Ovary (tissue), 9 donors: Measurements from ENCODE around the gene TLR4. TPM values are rescaled to one million over a fixed set of nuclear protein-coding genes. Genes with fewer than 3 reads are reported as not detected.

Experiments
- DNase-seq, 5 donors: peaks; one replicate each; pipeline ENCODE4 v3.0.0-alpha.2; 2019 to 2020
- H3K27ac ChIP-seq, 2 donors: fragments of 200-600 bp; one replicate each; pipeline versions ENCODE4 v1.5.1 to v1.8.0; 2019 to 2022
- H3K27me3 ChIP-seq: fragments of 200-600 bp; one replicate; pipeline ENCODE4 v1.8.0; 2022
- H3K36me3 ChIP-seq: fragments of 200-600 bp; sonication (generic); one replicate; pipeline ENCODE4 v1.5.1; 2019
- H3K4me1 ChIP-seq: one replicate; pipeline ENCODE4 v1.8.1; 2013; ENCODE audit warnings: mild to moderate bottlenecking, moderate library complexity; ENCODE audit not compliant: insufficient read depth
- H3K4me3 ChIP-seq: fragments of 200-600 bp; sonication (generic); one replicate; pipeline ENCODE4 v1.5.1; 2017
- H3K9me3 ChIP-seq, 2 donors: fragments of 200-600 bp in 1 of 2; sonication (generic) in 1 of 2; one replicate each; pipeline versions ENCODE4 v1.5.1 to v1.8.1; 2013 to 2019; ENCODE audit warnings: mild to moderate bottlenecking in 1 of 2, moderate library complexity in 1 of 2
- CTCF ChIP-seq, 3 donors: fragments of 450-650 bp in 2 of 3; fragments of 200-600 bp in 1 of 3; IDR thresholded peaks; one replicate each; pipeline versions ENCODE4 v1.5.1 to v1.8.0; 2016 to 2022; ENCODE audit warnings: antibody characterized with exemption in 3 of 3, mild to moderate bottlenecking in 1 of 3
- EP300 ChIP-seq: sonication (generic); formaldehyde crosslinking; IDR thresholded peaks from one replicate; pipeline ENCODE4 v1.6.1; 2017; ENCODE audit warnings: antibody characterized with exemption
- POLR2A ChIP-seq: fragments of 450-650 bp; IDR thresholded peaks from one replicate; pipeline ENCODE4 v1.6.1; 2017; ENCODE audit warnings: antibody characterized with exemption, mild to moderate bottlenecking, moderate library complexity
- WGBS, 3 donors: extraction: QIAGEN DNeasy Blood & Tissue Kit in 1 of 3; methylation state at CpG; one replicate each; pipeline versions ENCODE4 v1.1.5 to v1.1.7; 2013 to 2017; 5-methylcytosine and 5-hydroxymethylcytosine counted together
- intact Hi-C, 4 donors: fragments of 100-400 bp; cut with DNase I; formaldehyde crosslinking; loops; one replicate each; pipeline versions ENCODE4 v1.11.0 to v1.15.1; 2022 to 2023
- polyA plus RNA-seq, 2 donors: library from polyadenylated mRNA; stranded (reverse); fragments of 200-250 nt in 1 of 2; fragments of 350-450 nt in 1 of 2; fragmentation: Illumina TruSeq in 1 of 2; extraction: RNeasy Lipid Tissue Mini Kit (QIAGEN cat#74804) in 1 of 2; gene quantifications; one replicate each; pipeline ENCODE4 v1.2.3, GENCODE V29; 2013 to 2014
- total RNA-seq, 7 donors: library from RNA; depleted of rRNA in 2 of 7; stranded (reverse); fragments of >200 nt in 2 of 7; fragmentation: NEBNext Ultra II Directional in 3 of 7; extraction: Animal tissue kit (Norgen Biotek cat#: 25700) in 3 of 7; gene quantifications; one replicate each; pipeline versions ENCODE4 v1.1.0 to v1.2.4, GENCODE V29; 2016 to 2023
- donor health status: DM: no; HTN: no; CAD: no; lungs with moderate emphysema.
- donor health status: DM: no; HTN: no; CAD: no.
- donor health status: Bipolar disorder and iron deficiency.
- donor health status: DM: yes; HTN: yes; CAD: no.
- donor health status: DM: no; HTN: no; CAD: no.
- donor health status: DM: yes; HTN: yes; CAD: no.

Gene TLR4
- total and polyA plus RNA-seq, 9 donors = 3.4 to 13.5 (median 8.9) TPM

GRCh38 chr9:117718701-117719100, 14.5 kb downstream of the TLR4 start:
- H3K36me3 ChIP-seq = no peaks in the 10 kb centered on the region
- H3K27me3 ChIP-seq = no peaks in the 10 kb centered on the region
- WGBS, 3 donors = 60 to 67% (median 61%) methylated on average over 2 of the region's 2 CpGs
- no peaks in the 10 kb centered on the region for H3K9me3 ChIP-seq
- no peak overlapping the region for H3K27ac ChIP-seq
- TF ChIP-seq CTCF (IDR thresholded peaks at IDR 0.05) (no peak), EP300 (no peak), POLR2A (no peak)
- intact Hi-C loops = no loop called here
- H3K4me3 ChIP-seq = no peak overlapping the region
- DNase-seq = no peak
- no peaks in the 10 kb centered on the region for H3K4me1 ChIP-seq

- WGBS, 3 donors = 83 to 88% (median 84%) methylated on average over 7 of the region's 7 CpGs
- Histone ChIP-seq H3K36me3 (no peaks in the 10 kb centered on the region), H3K4me1 (no peaks in the 10 kb centered on the region), H3K27me3 (no peaks in the 10 kb centered on the region), H3K4me3 (no peak overlapping the region), H3K9me3 (no peaks in the 10 kb centered on the region), H3K27ac (no peak overlapping the region)
- intact Hi-C loops = no loop called here
- TF ChIP-seq CTCF (IDR thresholded peaks at IDR 0.05) (no peak), EP300 (no peak), POLR2A (no peak)
- no peak for DNase-seq
Measured at GRCh38 chr9:117719161-117719920, 15.1 kb downstream of the TLR4 start.

- intact Hi-C loops = no loop called here
- Histone ChIP-seq H3K4me3 (no peak overlapping the region), H3K4me1 (no peaks in the 10 kb centered on the region), H3K9me3 (no peaks in the 10 kb centered on the region), H3K36me3 (no peaks in the 10 kb centered on the region), H3K27ac (no peak overlapping the region), H3K27me3 (no peaks in the 10 kb centered on the region)
- TF ChIP-seq EP300 (no peak), CTCF (IDR thresholded peaks at IDR 0.05) (no peak), POLR2A (no peak)
- no peak for DNase-seq
- 78 to 83% (median 81%) methylated on average over 2 of the region's 2 CpGs for WGBS, 3 donors
Measured at GRCh38 chr9:117720066-117720465, 15.9 kb downstream of the TLR4 start.

GRCh38 chr9:117720555-117720954, 16.4 kb downstream of the TLR4 start:
- H3K36me3 ChIP-seq = no peaks in the 10 kb centered on the region
- no peak overlapping the region for H3K27ac ChIP-seq
- no peaks in the 10 kb centered on the region for H3K27me3 ChIP-seq
- TF ChIP-seq CTCF (IDR thresholded peaks at IDR 0.05) (no peak), EP300 (no peak), POLR2A (no peak)
- H3K9me3 ChIP-seq = no peaks in the 10 kb centered on the region
- no peak for DNase-seq
- H3K4me1 ChIP-seq = no peaks in the 10 kb centered on the region
- WGBS, 3 donors = 39 to 48% (median 42%) methylated on average over 5 of the region's 5 CpGs
- intact Hi-C loops = no loop called here
- H3K4me3 ChIP-seq = no peak overlapping the region
